OCI-LY3 (cell line): ENCODE data around the gene GCK.
"Not testable (repeated sequence)": the region's sequence is repeated elsewhere in the genome, so short reads cannot be mapped to it uniquely, and the experiment has no call there.

Source experiments
- H2AFZ ChIP-seq: fragments of 200-600, 300-600 bp; shearing (Covaris generic); 2 replicates; pipeline ENCODE4 v1.6.0; 2014; ENCODE audit warnings: antibody characterized with exemption, low read depth, low read length
- H3K27ac ChIP-seq: fragments of 200-600, 300-600 bp; sonication (generic); 2 replicates; pipeline ENCODE4 v1.5.1; 2014; ENCODE audit warnings: mild to moderate bottlenecking, low read length, moderate library complexity, mixed read lengths
- H3K27me3 ChIP-seq: fragments of 200-600, 300-600 bp; sonication (generic); 2 replicates; pipeline ENCODE4 v1.6.1; 2014; ENCODE audit warnings: low read depth, low read length, mixed read lengths
- H3K36me3 ChIP-seq: fragments of 200-600, 300-600 bp; sonication (generic); replicated peaks from 2 replicates; pipeline ENCODE3; 2014; ENCODE audit warnings: low read depth, low read length, mixed read lengths
- H3K4me1 ChIP-seq: fragments of 300-600, 200-600 bp; sonication (generic); 2 replicates; pipeline ENCODE4 v1.6.1; 2014; ENCODE audit warnings: low read length, mixed read lengths
- H3K4me2 ChIP-seq: fragments of 200-600, 300-600 bp; sonication (generic); 2 replicates; pipeline ENCODE4 v1.6.1; 2014; ENCODE audit warnings: low read length, mixed read lengths
- H3K4me3 ChIP-seq: fragments of 300-600, 200-600 bp; sonication (generic); 2 replicates; pipeline ENCODE4 v1.5.1; 2014; ENCODE audit warnings: antibody characterized with exemption, mild to moderate bottlenecking, low read length, moderate library complexity
- H3K79me2 ChIP-seq: fragments of 300-600, 200-600 bp; shearing (Covaris generic); 2 replicates; pipeline ENCODE4 v1.6.1; 2014; ENCODE audit warnings: mild to moderate bottlenecking, low read length, mixed read lengths
- H3K9ac ChIP-seq: fragments of 300-600, 200-600 bp; shearing (Covaris generic); 2 replicates; pipeline ENCODE4 v1.6.0; 2014; ENCODE audit warnings: mild to moderate bottlenecking, low read length, moderate library complexity
- H3K9me3 ChIP-seq: fragments of 200-600, 300-600 bp; shearing (Covaris generic); 2 replicates; pipeline ENCODE4 v1.6.1; 2014; ENCODE audit warnings: low read length, mixed read lengths; ENCODE audit not compliant: insufficient read depth
- H4K20me1 ChIP-seq: fragments of 200-600, 300-600 bp; sonication (generic); 2 replicates; pipeline ENCODE4 v1.6.1; 2016; ENCODE audit warnings: low read length, mixed read lengths; ENCODE audit not compliant: insufficient read depth
- CTCF ChIP-seq: fragments of 200-600, 300-600 bp; sonication (generic); IDR thresholded peaks from 2 replicates; pipeline ENCODE4 v1.5.1; 2014; ENCODE audit warnings: antibody characterized with exemption, low read length, low read depth
- EZH2phosphoT487 ChIP-seq: fragments of 200-600 bp; shearing (Covaris generic); IDR thresholded peaks from 2 replicates; pipeline ENCODE4 v1.6.1; 2018; ENCODE audit warnings: antibody characterized with exemption, mixed run types, low read depth

Gene GCK

GRCh38 chr7:44131173-44132029, 57.8 kb downstream of the GCK start:
- Histone ChIP-seq H3K4me1 (no peaks in the 10 kb centered on the region), H3K27ac (no peak overlapping the region), H3K4me3 (no peak overlapping the region), H3K4me2 (no peak overlapping the region), H3K27me3 (no peaks in the 10 kb centered on the region), H2AFZ (no peak overlapping the region), H3K79me2 (no peaks in the 10 kb centered on the region), H3K9ac (no peak overlapping the region), H3K9me3 (no peaks in the 10 kb centered on the region), H3K36me3 (no peaks in the 10 kb centered on the region), H4K20me1 (no peaks in the 10 kb centered on the region)
- TF ChIP-seq CTCF (peak; percentile 70), EZH2phosphoT487 (no peak)

- Histone ChIP-seq H3K4me1 (no peaks in the 10 kb centered on the region), H2AFZ (no peak overlapping the region), H3K9me3 (no peaks in the 10 kb centered on the region), H3K27me3 (no peaks in the 10 kb centered on the region), H3K36me3 (no peaks in the 10 kb centered on the region), H3K79me2 (no peaks in the 10 kb centered on the region), H4K20me1 (no peaks in the 10 kb centered on the region), H3K9ac (no peak overlapping the region), H3K4me2 (no peak overlapping the region), H3K27ac (no peak overlapping the region), H3K4me3 (no peak overlapping the region)
- no peak for TF ChIP-seq EZH2phosphoT487
- TF ChIP-seq CTCF, result no peak
Observed at GRCh38 chr7:44128721-44129582, 60.3 kb downstream of the GCK start.

- no peak for TF ChIP-seq CTCF
- TF ChIP-seq EZH2phosphoT487, result no peak
- Histone ChIP-seq H3K4me1 (peaks cover 4% of the 10 kb centered on the region), H3K27me3 (no peaks in the 10 kb centered on the region), H2AFZ (no peak overlapping the region), H3K36me3 (no peaks in the 10 kb centered on the region), H3K4me3 (no peak overlapping the region), H3K79me2 (peaks cover 11% of the 10 kb centered on the region), H3K4me2 (no peak overlapping the region), H3K9me3 (no peaks in the 10 kb centered on the region), H3K27ac (no peak overlapping the region), H4K20me1 (no peaks in the 10 kb centered on the region), H3K9ac (no peak overlapping the region)
Observed at GRCh38 chr7:44127161-44127560, 62.1 kb downstream of the GCK start.

GRCh38 chr7:44126574-44126973, 62.7 kb downstream of the GCK start:
- H3K4me1 ChIP-seq, H3K4me3 ChIP-seq, H3K27ac ChIP-seq: not testable (repeated sequence)

More at GRCh38 chr7:44126574-44126973, 62.7 kb downstream of the GCK start:
- not testable (repeated sequence) for H3K9me3 ChIP-seq, H3K4me2 ChIP-seq, H3K9ac ChIP-seq, H2AFZ ChIP-seq, H3K27me3 ChIP-seq, H4K20me1 ChIP-seq, H3K36me3 ChIP-seq
- H3K79me2 ChIP-seq, result peaks cover 17% of the 10 kb centered on the region
